Fibroblast of the conjunctiva (primary cell): Measurements from ENCODE around the gene PRKCB.
"Not testable (repeated sequence)": the region's sequence is repeated elsewhere in the genome, so short reads cannot be mapped to it uniquely, and the experiment has no call there.

ENCODE experiments used
- DNase-seq: peaks from one replicate; pipeline ENCODE4 v3.0.0-alpha.2; 2010; ENCODE audit warnings: low read depth

The PRKCB gene

DNA sequence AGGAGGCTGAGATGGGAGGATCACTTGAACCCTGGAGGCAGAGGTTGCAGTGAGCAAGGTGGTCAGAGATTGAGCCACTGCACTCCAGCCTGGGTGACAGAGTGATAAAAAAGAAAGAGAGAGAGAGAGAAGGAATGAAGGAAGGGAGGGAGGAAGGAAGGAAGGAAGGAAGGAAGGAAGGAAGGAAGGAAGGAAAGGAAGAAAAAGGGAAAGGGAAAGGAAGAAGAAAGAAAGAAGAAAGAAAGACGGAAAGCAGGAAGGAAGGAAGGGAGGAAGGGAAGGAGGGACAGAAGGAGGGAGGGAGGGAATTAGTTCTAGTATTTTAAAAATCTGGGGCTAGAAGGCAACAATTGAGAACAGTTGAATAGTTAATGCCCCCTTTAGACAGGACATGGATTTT, 258.9 kb downstream of the PRKCB start:
- no peak for DNase-seq

GRCh38 chr16:24098896-24099295, 263.1 kb downstream of the PRKCB start:
- no peak for DNase-seq

DNA sequence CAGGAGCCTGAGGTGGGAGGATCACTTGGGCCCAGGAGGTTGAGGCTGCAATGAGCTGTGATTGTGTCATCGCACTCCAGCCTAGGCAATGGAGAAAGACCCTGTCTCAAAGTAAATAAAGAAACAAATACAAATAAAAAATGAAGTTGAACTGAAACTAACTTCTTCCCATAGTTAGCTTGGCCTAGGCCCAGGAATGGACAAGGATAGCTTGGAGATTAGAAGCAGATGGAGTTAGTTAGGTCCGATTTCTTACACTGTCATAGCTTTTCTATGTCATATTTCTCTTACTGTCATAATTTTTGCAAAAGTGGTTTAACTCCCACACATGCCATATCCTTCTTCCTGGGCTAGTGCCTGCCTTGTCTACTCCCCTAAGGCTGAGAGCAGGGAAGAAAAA, 265.6 kb downstream of the PRKCB start:
- DNase-seq, result no peak

DNA sequence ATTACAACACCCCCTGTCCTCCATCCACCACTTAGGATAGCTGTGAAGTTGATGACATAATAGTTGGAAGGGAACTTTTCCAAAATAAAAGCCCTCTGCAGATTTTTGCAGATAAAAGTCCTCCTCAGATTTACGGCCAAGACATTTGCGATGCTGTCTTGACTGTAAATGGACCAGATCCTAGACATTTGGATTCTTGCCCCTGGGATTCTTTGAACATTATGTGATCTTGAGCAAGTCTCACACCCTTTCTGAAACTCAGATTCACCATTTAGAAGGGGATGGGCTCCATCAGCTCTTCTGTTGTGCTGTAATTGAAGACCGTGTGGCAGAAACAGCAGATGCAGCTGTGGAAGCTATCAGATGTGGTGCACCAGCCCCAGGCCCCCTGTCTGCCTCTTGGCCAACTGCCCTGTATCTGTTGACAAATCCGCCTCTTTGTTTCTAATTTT, 266.5 kb downstream of the PRKCB start:
- DNase-seq, result no peak

- DNase-seq, result not testable (repeated sequence)
Observed at GRCh38 chr16:24105471-24105870, 269.7 kb downstream of the PRKCB start.

DNA sequence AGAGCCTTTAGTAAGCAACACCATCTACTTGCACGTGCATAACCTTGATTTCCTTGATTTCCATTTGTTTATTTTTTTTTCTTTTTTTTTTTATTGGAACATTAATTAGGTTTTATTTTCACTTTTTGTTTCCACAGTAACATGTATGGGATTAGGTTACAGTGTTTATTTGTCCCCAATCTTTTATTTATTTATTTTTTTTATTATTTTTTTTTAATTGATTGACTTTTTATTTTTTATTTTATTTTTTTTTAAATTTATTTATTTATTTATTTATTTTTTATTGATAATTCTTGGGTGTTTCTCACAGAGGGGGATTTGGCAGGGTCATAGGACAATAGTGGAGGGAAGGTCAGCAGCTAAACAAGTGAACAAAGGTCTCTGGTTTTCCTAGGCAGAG, 272.3 kb downstream of the PRKCB start:
- DNase-seq, result not testable (repeated sequence)

- no peak for DNase-seq
Observed at GRCh38 chr16:24111724-24112302, 276.0 kb downstream of the PRKCB start.

DNA sequence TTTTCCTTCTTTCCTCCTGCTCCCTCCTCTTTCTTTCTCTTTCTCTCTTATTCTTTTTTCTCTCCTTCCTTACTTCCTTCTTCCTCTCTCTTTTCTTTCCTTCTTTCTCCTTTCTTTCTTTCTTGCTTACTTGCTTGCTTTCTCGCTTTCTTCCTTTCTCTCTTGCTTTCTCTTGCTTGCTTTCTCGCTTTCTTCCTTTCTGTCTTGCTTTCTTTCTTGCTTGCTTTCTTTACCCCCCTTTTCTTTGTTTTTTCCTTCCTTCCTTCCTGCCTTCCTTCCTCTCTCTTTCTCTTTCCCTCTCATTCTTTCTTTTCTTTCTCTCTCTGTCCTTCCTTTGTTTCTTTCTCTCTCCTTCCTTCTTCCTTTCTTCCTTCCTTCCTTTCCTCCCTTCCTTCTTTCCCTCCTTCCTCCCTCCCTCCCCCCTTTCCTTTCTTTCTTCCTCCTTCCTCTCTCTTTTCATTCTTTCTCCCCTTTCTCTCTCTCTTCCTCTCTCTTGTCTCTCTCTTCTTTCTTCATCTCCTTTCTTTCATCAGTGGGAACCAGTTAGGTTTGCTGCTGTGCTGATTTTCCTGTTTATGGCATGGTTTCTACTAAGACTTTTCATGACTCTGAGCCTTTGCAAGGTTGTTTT, 277.4 kb downstream of the PRKCB start:
- no peak for DNase-seq

GRCh38 chr16:24114876-24115275, 279.1 kb downstream of the PRKCB start:
- DNase-seq, result no peak

GRCh38 chr16:24116046-24116776, 280.4 kb downstream of the PRKCB start:
- no peak for DNase-seq

GRCh38 chr16:24116989-24117388, 281.2 kb downstream of the PRKCB start:
- DNase-seq, result no peak

DNA sequence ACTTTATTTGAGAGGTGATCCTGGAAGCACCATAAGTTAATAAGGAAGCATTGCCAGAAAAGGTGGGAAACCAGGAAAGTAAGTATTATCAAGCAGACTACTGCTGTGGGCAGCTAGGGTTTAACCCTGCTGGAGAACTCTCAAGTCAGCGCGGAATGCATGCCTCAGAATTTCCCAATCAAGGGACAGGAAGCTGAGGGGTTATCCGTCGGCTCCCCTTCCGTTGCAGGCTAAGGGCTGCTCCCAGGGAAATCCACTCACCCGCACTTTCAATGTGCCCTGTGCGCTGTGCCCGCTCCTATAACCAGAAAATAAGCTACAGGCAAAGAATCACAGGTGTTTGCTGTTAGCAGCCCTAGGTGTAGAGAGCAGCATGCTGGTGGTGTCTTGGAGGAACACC, 281.9 kb downstream of the PRKCB start:
- no peak for DNase-seq

DNA sequence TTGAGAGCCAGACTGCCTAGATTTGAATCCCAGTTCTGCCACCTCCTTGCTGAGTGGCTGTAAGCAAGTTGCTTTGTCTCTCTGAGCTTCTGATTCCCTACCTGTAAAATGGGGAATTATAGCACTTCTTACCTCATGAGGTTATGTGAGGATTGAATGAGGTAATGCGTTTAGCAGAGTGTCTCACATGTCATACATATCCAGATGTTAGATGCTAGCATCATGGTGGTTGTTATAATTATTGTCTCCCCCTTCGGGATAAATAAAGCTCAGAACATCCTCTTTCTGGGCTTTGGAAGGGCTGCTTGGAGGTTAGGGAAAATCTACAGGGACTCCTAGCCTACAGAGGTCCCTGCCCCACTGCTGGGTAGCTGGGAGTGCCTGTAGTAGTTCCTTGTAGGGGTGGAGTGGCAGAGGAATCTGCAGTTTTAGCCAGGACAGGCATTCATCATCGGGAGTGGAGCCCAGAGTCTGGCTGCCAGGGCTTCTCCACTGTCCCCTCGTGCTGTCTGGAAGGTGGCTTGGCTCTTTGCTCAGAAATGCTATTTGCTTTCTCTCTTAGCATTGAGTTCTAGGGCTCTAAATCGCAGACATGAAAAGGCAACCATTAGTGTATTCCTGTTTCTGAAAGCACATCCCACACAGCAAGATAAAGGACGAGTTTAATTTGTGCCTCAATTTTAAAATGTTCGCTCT, 282.5 kb downstream of the PRKCB start:
- DNase-seq, result no peak

DNA sequence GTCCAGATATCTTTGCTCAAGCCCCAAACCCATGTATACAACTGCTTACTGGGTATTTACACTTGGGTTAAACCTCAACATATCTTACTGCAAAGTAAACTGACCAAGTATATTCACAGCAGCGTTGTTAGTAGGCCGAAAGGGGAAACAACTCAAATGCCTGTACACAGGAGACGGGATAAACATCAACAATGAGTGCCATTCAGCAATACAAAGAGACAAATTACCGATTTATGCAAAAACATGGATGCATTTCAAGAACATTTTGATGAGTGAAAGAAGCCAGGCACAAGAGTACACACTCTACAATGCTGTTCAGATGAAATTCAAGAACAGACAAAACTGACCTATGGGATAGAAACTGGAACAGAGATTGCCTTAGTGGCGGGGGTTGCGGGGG, 284.0 kb downstream of the PRKCB start:
- DNase-seq, result no peak

DNA sequence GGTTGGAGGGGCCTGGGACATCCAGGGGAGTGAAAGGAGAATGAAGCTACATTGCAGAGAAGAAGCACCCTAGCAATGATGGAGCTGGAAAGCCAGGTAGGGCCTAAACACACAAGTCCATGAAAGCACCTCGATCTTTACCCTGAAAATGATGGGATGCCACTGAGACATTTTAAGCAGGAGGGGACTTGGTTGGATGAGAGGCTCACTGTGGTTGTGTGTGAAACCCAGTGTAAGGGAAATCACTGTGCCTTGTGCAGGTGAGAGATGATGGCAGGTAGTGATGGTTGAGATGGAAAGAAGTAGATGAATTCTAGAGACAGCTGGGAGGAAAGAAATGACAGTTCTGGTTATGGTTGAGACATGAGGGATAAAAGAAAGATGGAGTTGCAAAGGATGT, 287.5 kb downstream of the PRKCB start:
- no peak for DNase-seq

DNA sequence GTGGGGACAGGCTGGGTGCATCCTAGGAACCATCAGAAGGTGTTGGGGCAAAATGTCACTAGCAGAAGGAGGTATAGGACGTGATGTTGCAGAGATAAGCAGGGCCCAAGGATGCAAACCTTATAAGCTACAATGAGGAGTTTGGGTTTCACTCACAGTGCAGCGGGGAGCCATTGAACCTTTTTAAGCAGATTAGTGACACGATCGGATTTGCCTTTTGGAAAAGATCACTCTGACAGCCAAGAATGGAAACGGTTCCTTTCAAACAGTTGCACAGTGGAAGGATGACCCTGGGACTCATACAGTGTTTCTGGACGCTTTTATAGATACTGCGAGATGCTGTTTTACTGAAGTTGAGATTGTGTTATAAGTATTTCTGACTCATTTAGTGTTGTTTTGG, 288.5 kb downstream of the PRKCB start:
- no peak for DNase-seq

DNA sequence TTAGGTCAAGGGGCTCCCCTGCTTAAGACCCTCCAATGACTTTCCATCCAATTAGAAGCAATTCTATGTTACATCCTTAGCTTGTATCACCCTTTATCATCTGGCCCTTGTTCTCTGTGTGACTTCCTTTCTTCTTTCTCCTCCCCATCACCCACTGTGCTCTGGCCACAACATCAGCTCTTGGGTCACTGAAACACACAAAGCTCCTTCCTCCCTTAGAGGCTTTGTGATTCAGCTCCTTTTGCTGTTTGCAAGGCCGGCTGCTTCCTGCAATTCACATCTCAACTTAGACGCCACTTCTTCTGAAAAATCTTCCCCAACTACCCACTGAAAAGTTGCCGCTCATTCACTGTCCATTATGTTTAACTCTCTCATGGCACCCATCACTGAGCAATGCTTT, 289.4 kb downstream of the PRKCB start:
- DNase-seq, result no peak

DNA sequence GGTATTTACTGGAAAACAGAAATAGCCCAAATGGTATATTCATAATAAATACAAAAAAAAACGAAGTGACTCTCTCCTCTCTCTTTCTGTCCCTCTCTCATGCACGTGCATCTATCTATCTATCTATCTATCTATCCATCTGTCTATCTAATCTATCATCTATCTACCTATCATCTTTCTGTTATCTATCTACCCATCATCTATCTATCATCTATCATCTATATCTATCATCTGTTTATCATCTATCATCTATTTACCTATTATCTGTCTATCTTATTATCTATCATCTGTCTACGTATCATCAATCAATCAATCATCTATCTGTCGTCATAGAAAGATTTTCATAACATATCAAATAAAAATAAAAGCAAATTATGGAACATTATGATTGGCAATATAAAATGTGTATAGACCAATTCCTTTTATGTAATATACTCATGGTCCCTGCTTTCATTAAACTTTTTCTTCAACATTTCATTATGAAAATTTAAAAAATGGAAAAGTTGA, 293.7 kb downstream of the PRKCB start:
- DNase-seq, result no peak

- DNase-seq, result no peak
Observed at GRCh38 chr16:24130494-24131085, 294.8 kb downstream of the PRKCB start.

DNA sequence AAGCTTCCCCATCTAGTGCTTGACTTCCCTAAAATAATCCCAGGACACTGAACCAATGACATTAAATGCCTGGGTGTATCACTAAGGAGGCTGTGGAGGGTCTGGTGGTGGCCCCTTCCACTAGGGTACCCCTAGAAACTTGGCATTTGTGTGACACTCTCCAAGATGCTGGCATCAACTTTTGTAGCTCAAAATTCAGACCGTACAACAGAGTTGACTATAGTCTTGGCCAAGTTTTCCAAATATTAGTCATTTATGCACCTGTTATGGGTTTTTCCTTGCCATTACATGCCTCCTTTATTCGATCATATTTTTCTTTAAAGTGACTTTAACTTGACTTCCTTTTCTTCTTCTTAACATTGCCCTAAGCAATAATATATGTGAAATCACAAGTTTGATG, 295.5 kb downstream of the PRKCB start:
- no peak for DNase-seq

GRCh38 chr16:24132048-24132796, 296.4 kb downstream of the PRKCB start:
- DNase-seq, result no peak

- DNase-seq, result no peak
Observed at GRCh38 chr16:24132797-24133155, 297.0 kb downstream of the PRKCB start.
